ENCODE measurements around the gene PRXL2A.
"Not testable (repeated sequence)": the region's sequence is repeated elsewhere in the genome, so short reads cannot be mapped to it uniquely, and the experiment has no call there.

Gene PRXL2A

GRCh38 chr10:80474941-80475340 is 66.6 kb downstream of the PRXL2A start:
- peak; percentile 49 for DNase-seq (ENCODE audit: low spot score)

GRCh38 chr10:80475641-80476040 is 67.3 kb downstream of the PRXL2A start:
- DNase-seq (ENCODE audit: low spot score), result not testable (repeated sequence)

- no peak for DNase-seq (ENCODE audit: low spot score)
Observed at GRCh38 chr10:80476685-80477084, 68.3 kb downstream of the PRXL2A start.

GRCh38 chr10:80477813-80478212 is 69.5 kb downstream of the PRXL2A start:
- DNase-seq (ENCODE audit: low spot score), result no peak

GRCh38 chr10:80480373-80480772 is 72.0 kb downstream of the PRXL2A start:
- not testable (repeated sequence) for DNase-seq (ENCODE audit: low spot score)

- DNase-seq (ENCODE audit: low spot score), result no peak
Observed at GRCh38 chr10:80480852-80481251, 72.5 kb downstream of the PRXL2A start.

- DNase-seq (ENCODE audit: low spot score), result no peak
Observed at GRCh38 chr10:80484243-80484642, 75.9 kb downstream of the PRXL2A start.

GRCh38 chr10:80484676-80485075 is 76.3 kb downstream of the PRXL2A start:
- DNase-seq (ENCODE audit: low spot score), result no peak

GRCh38 chr10:80485076-80485945 is 77.0 kb downstream of the PRXL2A start:
- no peak for DNase-seq (ENCODE audit: low spot score)

GRCh38 chr10:80485946-80486764 is 77.8 kb downstream of the PRXL2A start:
- no peak for DNase-seq (ENCODE audit: low spot score)
